Measurements from ENCODE around the gene CSTF3.

The CSTF3 gene

DNA sequence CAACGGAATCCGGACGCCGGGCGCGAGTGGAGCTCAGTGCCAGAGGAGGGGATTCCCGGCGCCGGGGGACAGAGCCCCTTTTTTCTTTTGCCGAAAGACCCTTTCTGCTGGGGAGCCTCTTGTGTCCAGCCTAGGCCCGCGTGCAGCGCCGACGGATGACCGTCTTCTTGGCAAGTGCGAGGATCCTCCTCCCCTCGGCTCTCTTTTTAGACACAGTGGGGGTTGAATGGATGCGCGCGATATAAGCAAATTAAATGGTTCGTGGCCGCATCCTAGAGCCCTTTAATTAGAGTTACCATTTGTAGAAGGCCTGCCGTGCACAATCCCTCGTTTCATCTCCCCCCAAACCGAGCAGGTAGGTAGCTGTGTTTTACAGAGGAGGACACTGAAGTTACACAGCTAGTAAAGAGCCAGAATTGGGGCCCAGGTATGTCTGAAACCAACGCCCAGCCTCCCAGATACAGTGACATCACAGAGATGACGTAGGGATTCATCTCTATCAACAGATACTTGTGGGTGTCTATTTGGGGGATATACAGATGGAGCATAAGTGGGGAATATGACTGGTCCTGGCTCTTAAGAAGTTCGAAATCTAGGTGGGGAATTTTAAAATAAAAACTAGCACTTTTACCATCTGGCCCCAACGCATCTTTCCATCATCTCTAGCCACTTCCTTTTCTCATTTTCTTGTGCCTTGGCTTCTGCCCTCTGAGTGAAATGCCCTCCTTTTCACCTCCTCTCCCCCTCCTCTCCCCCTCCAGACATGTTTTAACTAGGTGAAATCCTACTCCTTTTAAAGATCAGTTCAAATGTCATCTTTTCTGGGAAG lies 121.0 kb downstream of the CSTF3 start:
- peak in 2 of 4 experiments; percentile 5 to 25 for DNase-seq

DNA sequence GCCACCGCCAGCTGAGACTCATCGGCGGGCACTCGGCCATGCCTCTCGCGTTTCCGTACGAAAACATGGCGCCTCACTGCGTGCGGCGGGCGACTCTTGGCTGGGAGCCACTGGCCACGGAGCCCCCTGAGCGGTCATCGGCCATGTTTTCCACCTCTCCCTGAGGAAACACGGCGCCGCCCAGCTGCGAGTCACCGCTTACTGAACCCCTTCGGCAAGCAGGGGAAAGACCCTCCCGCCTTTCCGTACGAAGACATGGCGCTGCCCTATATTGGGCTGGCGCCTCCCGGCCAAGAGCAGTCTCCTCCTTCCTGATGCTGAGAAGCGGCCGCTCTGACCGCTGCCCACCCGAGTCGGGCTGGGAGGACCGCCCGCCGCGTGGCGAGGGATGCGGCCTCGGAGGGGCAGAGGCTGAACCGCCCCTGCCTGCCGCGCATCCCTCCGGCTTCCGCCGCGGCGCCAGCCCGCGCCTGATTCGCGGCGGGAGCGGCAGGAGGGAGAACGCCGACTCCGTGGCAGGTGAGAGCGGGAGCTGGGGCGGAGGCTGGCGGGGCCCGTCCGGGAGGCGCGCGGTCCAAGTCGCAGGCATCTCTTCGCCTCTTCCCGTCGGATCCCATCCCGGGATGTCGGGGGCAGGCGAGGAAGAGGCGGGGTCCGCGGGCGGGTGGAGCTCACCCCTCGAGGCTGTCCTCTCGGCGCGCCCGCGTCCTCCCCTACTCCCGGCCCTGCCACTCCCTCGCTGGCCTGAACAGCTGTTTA lies 121.8 kb downstream of the CSTF3 start, which contains the start of gene TCP11L1:
Gene TCP11L1, plus strand, starts transcription at position 299 of the 759 bp plus-strand sequence. CDS start 4,202 bp downstream, outside the sequence.
- DNase-seq, result peak; percentile 75 to 89 (median 84)

DNA sequence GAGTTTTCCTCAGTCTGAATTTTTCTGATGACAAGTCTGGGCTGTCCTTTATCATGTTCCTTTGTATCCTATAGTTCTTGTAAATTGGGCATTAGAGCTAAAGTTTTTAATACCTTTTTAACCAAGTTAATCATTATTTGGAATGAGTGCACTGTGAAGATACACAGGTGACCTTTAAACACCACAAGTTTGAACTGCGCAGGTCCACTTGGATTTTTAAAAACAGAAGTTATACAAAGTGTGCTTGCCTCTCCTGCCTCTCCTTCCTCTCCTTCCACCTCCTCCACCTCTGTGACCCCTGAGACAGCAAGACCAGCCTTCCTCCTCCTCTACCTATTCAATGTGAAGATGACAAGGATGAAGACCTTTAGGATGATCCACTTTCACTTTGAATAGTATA lies 126.3 kb downstream of the CSTF3 start:
- no peak for DNase-seq
